Bone marrow (tissue), 2 donors: ENCODE measurements around the gene NOTCH3.
A peak's percentile ranks its signal among the peaks of the same experiment; 100 is the strongest.

ENCODE experiments used
- DNase-seq, 2 donors: peaks; one replicate each; lab custom pipeline; 2025; lab: John Stamatoyannopoulos, UW

The NOTCH3 gene

DNA sequence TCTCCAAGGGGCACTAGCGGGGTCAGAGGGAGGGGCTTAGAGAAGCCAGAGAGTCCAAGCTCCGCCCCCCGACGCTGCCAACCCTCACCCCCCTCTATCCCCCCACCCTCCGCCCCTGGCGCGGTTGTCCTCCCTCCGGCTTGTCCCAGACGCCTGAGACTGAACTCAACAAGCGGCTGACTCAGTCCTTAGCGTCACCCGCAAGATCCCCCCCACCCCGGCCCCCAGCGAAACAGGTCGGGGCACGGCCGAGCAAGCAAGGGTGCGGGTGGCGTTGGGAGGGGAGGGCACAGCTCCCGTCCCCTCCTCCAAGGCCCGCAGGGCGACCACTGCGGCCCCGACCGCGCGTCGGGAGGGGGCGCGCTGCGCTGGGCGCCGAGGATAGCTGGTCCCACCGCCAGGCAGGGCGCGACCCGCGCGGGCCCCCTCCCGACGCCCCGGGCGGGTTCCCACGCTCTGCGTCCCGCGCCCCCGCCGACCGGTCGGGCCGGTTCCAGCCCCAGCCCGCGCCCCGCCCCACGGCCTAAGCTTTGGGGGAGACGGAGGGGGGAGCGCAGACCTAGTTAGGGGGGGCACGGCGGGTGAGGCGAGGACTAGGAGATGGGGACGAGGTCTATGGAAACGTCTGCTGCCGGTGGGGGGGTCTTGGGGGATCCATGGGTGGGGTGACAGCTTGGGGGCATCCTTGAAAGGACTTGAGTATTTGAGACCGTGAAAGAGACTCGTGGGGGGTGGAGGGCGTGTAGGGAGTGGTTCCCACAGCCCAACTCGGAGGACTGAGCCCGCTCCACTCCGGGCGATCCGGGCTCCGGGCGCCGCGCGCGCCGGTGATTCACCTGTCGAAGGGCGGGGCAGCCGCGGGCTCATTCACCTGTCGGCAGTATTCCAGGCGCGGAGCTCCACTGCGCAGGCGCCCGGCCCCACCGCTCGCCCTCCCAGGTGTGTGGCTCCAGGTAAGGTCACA is 5.1 kb downstream of the NOTCH3 start:
- peak; percentile 23 to 47 for DNase-seq

DNA sequence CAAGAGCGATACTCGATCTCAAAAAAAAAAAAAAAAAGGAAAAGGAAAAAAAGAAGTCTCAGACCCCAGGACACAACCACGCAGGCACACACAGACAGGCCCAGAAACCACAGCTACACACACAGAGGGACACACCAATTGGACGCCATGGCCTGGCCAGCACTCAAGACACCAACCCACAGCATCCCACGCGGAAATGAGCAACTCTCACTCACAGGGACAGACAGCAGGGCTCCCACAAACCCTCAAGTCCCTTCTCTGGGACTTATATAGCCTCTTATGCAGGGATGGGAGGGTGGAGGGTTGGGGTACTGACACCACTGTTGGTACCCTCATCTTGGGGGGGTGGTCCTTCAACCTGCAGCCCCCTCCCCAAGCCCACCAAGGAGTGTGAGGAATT is 5.9 kb downstream of the NOTCH3 start:
- DNase-seq = no peak

DNA sequence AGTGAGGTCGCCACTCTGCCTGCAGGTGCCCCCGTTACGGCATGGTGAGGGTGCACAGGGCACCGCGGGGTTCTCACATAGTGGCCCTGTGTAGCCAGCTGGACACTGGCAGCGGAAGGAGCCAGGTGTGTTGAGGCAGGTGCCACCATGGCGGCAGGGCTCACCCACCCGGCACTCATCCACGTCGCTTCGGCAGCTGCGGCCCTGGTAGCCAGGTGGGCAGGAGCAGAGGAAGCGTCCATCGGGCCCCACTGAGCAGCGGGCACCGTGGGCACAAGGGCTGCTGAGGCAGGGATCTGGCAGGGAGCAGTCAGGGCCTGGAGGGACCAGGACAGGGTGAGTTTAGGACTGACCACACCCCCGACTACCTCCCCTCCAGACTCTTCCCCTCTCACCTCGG is 8.8 kb downstream of the NOTCH3 start:
- DNase-seq = no peak

DNA sequence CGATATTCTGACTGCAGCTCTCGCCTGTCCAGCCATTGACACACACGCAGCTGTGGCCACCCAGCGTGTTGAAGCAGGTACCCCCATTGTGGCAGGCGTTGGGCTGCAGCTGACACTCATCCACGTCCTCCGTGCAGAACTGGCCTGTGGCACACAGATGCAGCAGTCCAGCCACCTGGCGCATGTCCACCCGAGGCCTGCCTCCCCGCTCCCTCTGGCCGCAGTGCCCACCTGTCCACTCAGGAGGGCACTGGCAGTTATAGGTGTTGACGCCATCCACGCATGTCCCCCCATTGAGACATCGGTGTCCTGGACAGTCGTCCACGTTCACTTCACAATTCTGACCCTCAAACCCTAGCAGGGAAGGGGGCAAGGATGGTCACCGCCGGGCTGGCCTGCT is 9.3 kb downstream of the NOTCH3 start:
- DNase-seq = no peak

DNA sequence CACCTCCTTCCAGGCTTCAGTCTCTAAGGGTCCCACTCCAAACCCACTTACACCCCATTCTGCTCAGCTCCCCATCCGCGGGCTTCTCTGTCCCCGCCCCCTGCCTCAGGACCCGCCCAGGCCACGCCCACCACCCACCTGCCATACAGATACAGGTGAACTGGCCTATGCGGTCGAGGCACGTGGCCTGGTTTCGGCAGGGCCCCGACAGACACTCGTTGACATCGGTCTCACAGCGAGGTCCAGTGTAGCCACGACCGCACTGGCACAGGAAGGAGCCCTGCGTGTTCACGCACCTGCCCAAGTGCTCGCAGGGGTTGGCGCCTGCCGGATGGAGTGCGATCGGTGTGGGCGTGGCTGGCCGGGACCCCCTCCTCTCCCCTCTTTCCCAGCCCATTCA is 11.9 kb downstream of the NOTCH3 start:
- no peak for DNase-seq

DNA sequence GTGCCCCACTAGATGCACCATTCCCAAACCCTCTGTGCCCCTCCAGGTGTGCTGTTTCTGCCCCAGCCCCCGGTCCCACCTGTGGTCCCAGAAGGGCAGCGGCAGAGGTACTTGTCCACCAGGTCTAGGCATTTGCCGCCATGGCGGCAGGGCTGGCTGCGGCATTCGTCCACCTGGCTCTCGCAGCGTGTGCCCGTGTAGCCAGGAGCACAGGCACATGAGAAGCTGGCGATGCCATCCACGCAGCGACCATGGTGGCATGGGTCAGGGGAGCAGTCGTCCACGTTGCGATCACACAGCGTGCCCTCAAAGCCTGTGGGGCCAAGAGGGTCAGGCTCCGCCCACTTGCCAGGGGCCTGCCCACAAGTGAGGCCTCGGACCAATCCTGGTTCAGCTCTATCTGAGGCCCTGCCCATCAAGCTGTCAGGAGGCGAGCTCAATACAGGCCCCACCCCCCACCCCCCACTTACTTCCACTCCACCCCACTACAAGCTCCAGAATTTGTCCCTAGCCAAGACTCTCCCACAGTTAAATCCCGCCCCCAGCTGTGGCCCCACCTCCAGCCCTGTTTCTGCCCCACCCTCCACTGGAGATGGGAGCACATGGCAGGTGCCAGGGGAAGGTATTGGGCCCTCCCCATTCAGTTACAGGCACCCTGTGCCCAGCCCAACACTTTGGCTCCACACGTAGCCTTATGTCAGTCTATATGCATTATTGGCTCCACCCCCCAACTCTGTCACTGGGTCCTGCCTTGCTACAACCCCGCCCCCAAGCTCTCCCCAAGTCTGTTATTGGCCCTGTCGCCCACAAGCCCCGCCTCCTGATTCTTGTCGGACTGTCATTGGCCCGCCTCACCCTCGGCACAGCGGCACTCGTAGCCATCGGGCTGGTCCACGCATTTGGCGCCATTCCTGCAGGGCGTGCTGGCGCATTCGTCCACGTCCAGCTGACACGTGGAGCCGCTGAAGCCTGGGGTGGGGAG is 13.5 kb downstream of the NOTCH3 start:
- DNase-seq = no peak

DNA sequence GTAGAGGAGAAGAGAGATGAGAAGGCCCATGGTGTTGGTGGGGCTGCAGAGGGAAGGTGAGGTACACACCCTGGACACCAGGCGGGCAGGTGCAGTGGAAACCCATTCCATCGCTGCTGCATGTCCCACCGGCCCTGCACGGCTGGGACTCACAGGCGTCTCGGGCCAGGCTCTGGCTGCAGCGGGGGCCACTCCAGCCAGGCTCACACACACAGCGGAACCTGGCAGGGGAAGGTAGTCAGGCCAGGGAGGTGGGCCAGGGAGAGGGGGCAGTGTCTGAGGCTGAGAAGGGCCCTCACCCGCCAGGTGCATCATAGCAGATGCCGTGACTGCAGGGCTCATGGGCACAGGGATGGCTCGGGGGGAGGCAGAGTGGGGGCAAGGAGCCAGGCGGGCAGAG is 15.6 kb downstream of the NOTCH3 start:
- no peak for DNase-seq

DNA sequence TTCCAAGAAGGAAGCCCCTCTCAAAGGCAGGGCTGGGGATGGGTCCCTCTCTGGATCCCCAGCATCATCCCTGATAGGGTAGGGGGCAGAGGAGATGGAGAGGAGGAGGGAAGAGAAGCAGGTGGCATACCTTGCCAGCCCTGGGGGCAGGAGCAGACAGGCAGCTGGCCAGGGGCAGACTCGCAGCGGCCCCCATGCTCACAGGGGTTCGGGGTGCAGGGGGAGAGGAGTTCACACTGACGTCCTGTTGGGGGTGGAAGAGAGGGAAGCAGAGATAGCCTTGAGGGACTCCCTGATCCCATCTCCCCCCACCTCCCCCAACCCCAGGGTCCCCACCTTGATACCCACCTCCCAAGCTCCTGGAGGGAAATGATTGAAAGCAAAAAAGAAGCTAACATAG is 16.0 kb downstream of the NOTCH3 start:
- DNase-seq = no peak

DNA sequence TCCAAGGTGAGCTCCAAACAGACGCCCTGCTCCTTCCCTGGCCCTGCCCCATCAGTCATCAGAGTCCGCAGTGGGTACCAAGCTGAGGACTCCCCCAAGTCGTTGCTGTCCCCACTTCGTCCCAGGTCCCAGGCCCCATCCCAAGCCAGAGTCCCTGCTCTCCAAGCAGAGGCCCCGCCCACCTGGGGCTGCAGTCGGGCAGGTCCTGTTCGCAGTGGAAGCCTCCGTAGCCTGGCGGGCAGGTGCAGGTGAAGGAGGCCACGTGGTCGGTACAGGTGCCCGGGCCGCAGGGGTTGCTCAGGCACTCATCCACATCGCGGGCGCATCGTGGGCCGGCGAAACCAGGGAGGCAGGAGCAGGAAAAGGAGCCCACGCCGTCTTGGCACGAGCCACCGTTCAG is 19.4 kb downstream of the NOTCH3 start:
- DNase-seq = no peak

DNA sequence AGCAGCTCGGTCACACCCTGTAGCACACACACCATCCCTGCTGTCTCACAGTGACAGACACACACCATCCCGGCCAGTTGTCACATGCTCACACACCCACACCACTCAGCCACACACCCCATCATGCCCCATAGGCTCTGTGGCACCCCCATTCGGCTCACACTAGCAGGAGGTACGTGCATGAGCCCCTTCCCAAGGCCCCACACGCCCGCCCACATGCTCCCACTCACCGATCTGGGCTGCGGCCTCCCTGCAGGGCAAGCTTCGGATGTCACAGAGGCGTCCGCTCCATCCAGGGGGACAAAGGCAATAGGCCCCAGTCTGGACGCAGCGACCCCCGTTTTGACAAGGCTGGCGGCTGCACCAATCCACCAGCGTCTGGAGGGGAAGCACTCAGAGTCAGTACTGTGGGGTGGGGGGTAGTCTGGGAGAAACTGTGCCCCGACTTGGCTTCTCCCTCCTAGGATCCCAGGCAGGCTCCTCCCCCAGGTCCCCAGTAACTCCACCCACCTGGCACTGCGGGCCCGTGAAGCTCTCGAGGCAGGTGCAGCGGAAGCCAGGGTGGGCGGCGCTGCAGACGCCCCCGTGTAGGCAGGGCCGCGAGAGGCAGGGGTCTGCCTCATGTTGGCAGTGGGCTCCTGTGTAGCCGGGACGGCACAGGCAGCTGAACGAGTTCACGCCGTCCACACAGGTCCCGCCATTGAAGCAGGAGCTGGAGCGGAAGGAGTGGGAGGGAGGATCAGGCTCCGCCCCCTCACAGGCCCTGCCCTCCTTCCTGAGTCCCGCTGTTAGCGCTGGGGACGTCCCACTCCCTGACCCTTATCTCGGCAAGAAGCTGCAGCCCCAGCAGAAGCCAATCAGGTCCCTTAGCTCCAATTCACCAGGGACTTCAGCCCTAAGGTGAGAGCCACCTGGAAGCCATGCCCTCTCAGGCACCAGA is 20.1 kb downstream of the NOTCH3 start:
- no peak for DNase-seq

DNA sequence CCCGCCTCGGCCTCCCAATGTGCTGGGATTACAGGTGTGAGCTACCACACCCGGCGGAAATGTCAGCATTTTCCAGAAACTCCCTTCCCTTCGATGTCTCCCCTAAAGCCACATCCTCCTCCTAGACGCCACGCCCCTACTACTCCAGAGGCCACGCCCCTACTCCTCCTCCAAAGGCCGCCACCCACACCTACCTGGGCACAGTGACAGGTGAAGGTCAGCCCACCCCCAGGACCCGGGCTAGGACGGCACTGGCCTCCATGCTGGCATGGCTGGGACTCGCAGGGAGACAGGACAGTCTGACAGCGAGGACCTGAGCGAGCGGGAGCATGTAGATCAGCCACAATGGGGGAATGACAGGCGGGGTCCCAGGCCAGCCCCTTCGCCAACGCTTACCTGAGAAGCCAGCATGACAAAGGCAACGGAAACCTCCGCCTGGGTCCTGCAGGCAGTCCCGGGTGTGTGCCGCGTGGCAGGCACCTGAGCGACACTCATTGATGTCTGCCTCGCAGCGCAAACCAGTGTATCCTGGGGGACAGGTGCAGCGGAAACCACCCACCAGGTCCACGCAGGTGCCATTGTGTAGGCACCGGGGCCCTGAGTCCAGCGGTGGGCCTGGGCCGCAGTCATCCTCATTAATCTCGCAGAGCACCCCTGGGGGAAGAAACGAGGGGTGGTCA is 22.0 kb downstream of the NOTCH3 start:
- DNase-seq = no peak

DNA sequence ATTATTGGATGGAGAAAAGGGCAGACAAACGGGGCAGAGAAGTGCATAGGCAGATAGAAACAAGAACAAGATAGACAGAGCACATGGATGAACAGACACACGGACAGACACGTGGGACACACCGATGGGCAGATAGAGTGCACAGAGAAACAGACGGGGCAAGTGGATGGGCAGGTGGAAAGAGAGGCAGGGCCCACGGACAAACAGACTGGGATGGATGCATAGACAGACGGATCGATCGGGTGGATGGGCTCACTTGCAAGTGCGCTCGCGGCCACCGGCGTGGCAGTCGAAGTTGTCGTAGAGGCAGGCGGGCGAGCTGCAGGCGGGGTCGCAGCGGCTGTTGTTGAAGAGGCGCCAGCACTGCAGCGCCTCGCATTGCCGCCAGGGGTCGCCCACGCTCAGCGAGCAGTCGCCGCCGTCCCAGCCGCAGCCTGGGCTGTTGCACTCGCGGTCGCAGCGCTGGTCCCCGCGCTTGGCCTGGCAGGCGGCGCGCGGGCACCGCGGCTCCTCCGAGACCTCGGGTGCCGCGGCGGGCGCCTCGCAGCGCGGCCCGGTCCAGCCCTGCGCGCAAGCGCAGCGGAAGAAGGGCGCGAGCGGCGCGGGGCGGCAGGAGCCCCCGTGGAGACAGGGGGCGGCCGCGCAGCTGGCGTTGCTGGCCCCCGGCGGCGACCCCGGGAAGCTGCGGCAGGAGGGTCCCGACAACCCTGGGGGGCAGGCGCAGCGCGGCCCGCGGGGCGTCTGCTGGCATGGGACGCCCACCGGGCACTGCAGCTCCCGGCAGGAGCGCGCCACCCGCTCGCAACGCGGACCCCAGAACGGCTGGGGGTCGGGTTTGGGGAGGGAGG is 23.3 kb downstream of the NOTCH3 start:
- peak; percentile 46 to 66 for DNase-seq

DNA sequence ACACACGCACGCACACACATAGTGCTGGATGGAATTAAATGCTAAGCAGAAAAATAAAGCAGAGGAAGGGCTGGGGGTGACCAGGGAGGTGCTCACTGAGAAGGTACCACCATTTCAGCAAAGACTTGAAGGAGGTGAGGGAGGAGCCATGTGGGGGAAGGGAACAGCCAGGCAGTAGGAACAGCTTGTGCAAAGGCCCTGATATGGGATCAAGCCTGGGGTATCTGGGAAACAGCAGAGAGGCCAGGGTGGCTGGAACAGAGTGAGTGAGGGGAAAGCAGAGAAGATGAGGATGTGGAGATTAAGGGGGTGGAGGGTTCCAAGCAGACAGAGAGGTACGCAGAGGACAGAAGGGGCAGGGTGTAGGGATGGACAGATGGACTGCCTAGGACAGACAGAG is 25.2 kb downstream of the NOTCH3 start:
- DNase-seq = no peak

DNA sequence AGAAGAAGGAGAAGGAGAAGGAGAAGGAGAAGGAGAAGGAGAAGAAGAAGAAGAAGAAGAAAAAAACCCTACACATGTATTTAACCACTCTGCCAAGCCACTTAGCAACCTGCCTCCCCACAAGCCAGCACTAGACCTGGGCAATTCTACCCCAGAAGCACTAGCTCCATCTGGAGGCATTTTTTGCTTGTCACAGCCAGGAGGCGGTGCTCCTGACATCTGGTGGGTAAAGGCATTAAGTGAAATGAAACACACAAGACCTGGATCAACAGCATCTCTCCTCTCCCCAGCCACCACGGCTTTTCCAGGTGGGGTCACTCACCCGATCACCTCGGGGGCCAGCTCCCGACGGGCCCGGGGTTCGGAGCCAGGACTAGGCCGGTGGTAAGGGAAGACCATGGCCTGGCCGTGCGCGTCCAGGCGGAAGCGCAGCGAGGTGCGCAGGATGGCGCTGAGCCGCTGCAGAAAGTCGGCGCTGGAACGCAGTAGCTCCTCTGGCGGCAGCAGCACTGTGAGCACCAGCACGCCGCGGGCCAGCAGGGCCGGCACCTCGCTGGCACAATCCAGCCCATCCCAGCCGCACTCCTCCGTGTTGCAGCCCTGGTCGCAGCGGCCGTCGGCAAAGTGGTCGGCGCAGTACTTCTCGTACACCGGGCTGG is 26.9 kb downstream of the NOTCH3 start:
- DNase-seq = peak in 1 of 2 donors; percentile 24

DNA sequence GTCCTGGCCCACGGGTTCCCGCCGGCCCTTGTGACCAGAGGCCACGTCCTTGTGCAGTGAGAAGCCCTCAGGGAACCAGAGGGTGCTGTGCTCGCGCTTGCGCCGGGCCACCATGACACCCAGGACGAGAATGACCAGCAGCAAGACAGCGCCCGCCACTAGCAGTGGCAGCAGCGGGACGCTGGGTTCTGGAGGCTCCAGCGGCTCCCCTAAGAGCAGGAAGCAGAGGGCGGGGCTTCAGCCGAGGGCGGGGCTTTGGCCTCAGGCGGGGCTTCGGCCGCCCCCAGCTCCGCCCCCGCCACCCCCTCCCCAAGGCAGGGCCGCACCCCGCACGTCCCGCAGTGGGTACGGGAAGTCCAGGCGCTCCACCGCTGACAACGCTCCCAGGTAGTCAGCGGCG is 30.4 kb downstream of the NOTCH3 start:
- no peak for DNase-seq

DNA sequence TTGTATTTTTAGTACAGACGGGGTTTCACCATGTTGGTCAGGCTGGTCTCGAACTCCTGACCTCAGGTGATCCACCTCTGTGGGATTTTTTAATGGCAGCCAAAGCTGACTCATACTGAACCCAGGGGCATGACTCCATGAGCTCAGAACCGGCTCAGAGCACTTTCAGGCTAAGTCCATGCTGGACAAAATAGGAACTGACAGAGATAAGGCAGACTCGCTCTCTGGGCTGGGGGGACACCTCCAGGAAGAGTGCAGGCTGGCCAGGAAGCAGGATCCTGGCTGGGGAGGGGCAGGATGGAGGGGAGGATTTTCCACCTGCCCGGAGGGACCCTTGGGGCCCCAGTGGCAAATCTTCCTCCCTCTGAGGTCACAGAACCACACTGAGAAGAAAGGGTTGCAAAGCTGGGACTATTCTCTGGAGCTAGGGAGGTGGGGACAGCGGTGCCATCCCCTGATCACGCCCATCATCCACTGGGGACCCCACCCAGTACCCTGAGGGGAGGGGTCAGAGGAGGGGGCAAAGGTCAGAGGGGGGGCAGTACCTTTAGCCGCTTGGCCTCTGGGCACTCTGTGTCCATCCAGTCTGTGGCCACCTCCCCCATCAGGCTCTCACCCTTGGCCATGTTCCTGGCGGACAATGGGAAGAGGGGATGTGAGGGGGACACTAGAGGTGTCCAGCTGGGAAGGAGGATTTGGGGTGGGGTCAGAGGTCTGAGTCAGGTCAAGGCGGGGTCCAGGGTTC is 31.1 kb downstream of the NOTCH3 start:
- no peak for DNase-seq

DNA sequence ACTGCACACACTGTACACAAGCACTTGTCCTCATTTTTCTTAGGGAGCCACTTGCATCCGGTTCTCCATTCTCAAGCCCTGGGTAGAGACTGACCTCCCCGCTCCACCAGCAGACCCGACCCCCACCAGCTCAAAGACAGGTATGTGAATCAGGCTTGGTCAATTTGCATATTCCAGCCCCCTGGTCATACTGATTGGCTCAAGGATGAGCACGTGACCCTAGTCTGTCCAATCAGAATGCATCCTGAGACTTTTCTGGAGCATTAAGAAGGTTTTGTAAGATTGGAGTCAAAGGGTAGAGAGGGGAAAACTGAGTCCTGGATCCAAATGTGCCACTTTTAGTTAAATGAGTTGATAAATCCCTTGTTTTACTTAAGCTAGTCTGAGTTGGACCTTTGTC is 34.1 kb downstream of the NOTCH3 start:
- DNase-seq = no peak

DNA sequence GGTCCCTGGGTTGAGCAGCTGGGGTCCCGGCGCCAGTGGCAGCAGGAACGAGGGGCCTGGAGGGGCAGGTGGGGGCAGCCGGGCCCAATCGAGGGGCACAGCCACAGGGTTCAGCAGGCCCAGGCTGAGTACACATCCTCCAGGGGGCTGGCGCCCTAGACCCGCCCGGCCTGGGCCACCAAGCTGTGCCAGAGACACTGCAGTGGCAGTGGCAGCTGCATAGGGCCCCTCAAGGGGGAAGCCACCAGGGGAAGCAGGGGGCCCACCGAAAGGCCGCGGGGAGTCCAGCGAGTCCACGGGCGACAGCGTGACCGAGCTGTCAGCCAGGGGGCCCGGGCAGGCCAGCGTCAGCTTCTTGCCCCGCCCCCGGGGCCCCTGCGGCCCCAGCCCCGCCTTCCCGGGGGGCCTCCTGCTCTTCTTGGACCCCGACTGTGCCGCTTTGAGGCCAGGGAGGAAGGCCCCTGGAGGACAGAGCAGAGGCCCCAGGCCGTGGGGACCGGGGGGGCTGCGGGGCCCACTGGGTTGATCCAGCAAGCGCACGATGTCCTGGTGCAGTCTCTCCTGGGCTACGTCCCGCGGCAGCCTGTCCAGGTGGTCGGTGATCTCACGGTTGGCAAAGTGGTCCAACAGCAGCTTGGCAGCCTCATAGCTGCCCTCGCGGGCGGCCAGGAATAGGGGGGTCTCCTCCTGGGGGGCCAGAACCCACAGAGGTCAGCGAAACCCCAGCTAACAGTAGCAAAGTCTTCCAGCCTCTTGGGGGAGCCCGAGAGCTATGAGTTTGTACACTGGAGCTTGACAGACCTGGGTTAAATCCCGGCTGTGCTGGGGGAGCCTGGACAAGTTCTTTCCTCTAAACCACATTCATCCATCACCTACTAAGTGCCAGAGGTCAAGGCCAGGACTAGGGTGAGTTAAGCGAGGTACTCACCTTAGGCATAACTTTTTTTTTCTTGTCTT is 39.5 kb downstream of the NOTCH3 start:
- DNase-seq = no peak
